ENCODE measurements around the gene PAQR8. TPM values are rescaled to one million over a fixed set of nuclear protein-coding genes. Genes with fewer than 3 reads are reported as not detected.

PAQR8 gene
- total and polyA plus RNA-seq, 2 donors (not counting 1 experiment from before 2014, with no cell fraction given) = 2.3 to 8.5 TPM

- Histone ChIP-seq H3K4me2 (replicated peaks; ENCODE audit: low read depth, low read length, poor library complexity, severe bottlenecking) (peak overlapping the region; percentile 96), H3K79me2 (ENCODE audit: control insufficient read depth, insufficient read depth, low read length) (peaks cover 32% of the 10 kb centered on the region), H4K20me1 (ENCODE audit: control insufficient read depth, insufficient read depth, low read length, poor library complexity, severe bottlenecking) (peaks cover 14% of the 10 kb centered on the region), H3K9me3 (ENCODE audit: control extremely low read depth in 1 of 3, control insufficient read depth in 2 of 3, insufficient read depth in 1 of 3, low read length in 2 of 3) (no peaks in the 10 kb centered on the region), H3K27me3 (replicated peaks in 1 of 4; ENCODE audit: control extremely low read depth in 1 of 4, control insufficient read depth in 3 of 4, insufficient read depth in 4 of 4, low read length in 3 of 4) (no peaks in the 10 kb centered on the region), H3K27ac (ENCODE audit: low read length in 2 of 2) (peak overlapping the region; percentile 76 to 85), H3K4me3 (ENCODE audit: control extremely low read depth in 1 of 5, extremely low read depth in 1 of 5, insufficient read depth in 1 of 5, low read depth in 2 of 5, low read length in 4 of 5) (peak overlapping the region; percentile 40 to 100 (median 91)), H2AFZ (ENCODE audit: insufficient read depth, low read depth, low read length, poor library complexity, severe bottlenecking) (peak overlapping the region; percentile 98), H3K4me1 (ENCODE audit: control insufficient read depth in 2 of 2, insufficient read depth in 2 of 2, low read length in 2 of 2) (peaks cover 14 to 17% of the 10 kb centered on the region in 2 donors), H3K9ac (ENCODE audit: low read length) (peak overlapping the region; percentile 93), H3K36me3 (replicated peaks in 1 of 2; ENCODE audit: control extremely low read depth in 1 of 2, control insufficient read depth in 1 of 2, extremely low read depth in 1 of 2, insufficient read depth in 2 of 2, low read length in 1 of 2) (no peaks in the 10 kb centered on the region)
- WGBS (ENCODE audit: insufficient coverage) = 20% methylated on average over 13 of the region's 18 CpGs
- DNase-seq (no peak), ATAC-seq (ENCODE audit: low read depth) (peak; percentile 16)
- peak overlapping the region; percentile 92 for H3K27ac Mint-ChIP-seq
- CTCF ChIA-PET = interaction anchor here (0.9 to 6.2 kb wide), 12 partner anchors 10 to 77 kb away, joined by 3 to 96 read pairs (median 5); partner anchors contain the start of gene MCM3
- no peak for TF ChIP-seq CTCF (IDR thresholded peaks at IDR 0.05)
- TF ChIP-seq EZH2 (IDR thresholded peaks at IDR 0.05; ENCODE audit: borderline replicate concordance, insufficient read depth, low read depth, low read length, poor library complexity, severe bottlenecking) = no peak
- POLR2A ChIA-PET = interaction anchor here (1.1 to 1.7 kb wide), 5 partner anchors 11 to 77 kb away, joined by 4 to 14 read pairs (median 6); partner anchors contain the start of genes EFHC1 and MCM3
- intact Hi-C loops (cut with micrococcal nuclease) = loop anchor here (5.0 kb wide), 1 partner anchor 136 kb away; no protein-coding TSS in a partner anchor
- no peaks in the 10 kb centered on the region for H3K27me3 Mint-ChIP-seq
- H3K4me1 Mint-ChIP-seq = peaks cover 24% of the 10 kb centered on the region
- no peaks in the 10 kb centered on the region for H3K9me3 Mint-ChIP-seq (ENCODE audit: insufficient read depth)
- H3K4me3 Mint-ChIP-seq = peak overlapping the region; percentile 84
Observed at GRCh38 chr6:52361414-52361944, 472 bp upstream of the PAQR8 start.
